MM.1S (cell line): ENCODE data around the gene CARF.

Experiments used
- DNase-seq: peaks from one replicate; pipeline ENCODE4 v3.0.0-alpha.2; 2015
- H2AFZ ChIP-seq: fragments of 300-600 bp; sonication (generic); 2 replicates; pipeline ENCODE4 v1.6.0; 2016; ENCODE audit warnings: antibody characterized with exemption, low read length
- H3F3A ChIP-seq: fragments of 300-600 bp; sonication (generic); 2 replicates; pipeline ENCODE4 v1.6.1; 2016; ENCODE audit warnings: mild to moderate bottlenecking, antibody characterized with exemption, low read length, moderate library complexity, mixed read lengths; ENCODE audit not compliant: insufficient read depth
- H3K27ac ChIP-seq: fragments of 300-600 bp; sonication (generic); 2 replicates; pipeline ENCODE4 v1.5.1; 2016; ENCODE audit warnings: mild to moderate bottlenecking, low read length
- H3K27me3 ChIP-seq: fragments of 300-600 bp; sonication (generic); replicated peaks from 2 replicates; pipeline ENCODE4 v1.6.0; 2016; ENCODE audit warnings: low read length; ENCODE audit not compliant: insufficient read depth
- H3K36me3 ChIP-seq: fragments of 300-600 bp; sonication (generic); replicated peaks from 2 replicates; pipeline ENCODE4 v1.6.1; 2016; ENCODE audit warnings: mild to moderate bottlenecking, low read length, mixed read lengths; ENCODE audit not compliant: insufficient read depth
- H3K4me1 ChIP-seq: fragments of 300-600 bp; sonication (generic); 2 replicates; pipeline ENCODE4 v1.6.1; 2016; ENCODE audit warnings: low read length, mixed read lengths
- H3K4me2 ChIP-seq: fragments of 300-600 bp; sonication (generic); 2 replicates; pipeline ENCODE4 v1.6.0; 2016; ENCODE audit warnings: low read depth, low read length
- H3K4me3 ChIP-seq: fragments of 300-600 bp; sonication (generic); 2 replicates; pipeline ENCODE4 v1.5.1; 2016; ENCODE audit warnings: low read length, mixed read lengths
- H3K79me2 ChIP-seq: fragments of 300-600 bp; sonication (generic); 2 replicates; pipeline ENCODE4 v1.6.1; 2016; ENCODE audit warnings: mixed run types, low read length, mixed read lengths
- H3K9ac ChIP-seq: fragments of 300-600 bp; sonication (generic); 2 replicates; pipeline ENCODE4 v1.6.1; 2016; ENCODE audit warnings: low read length, mixed read lengths
- H3K9me2 ChIP-seq: fragments of 300-600 bp; sonication (generic); replicated peaks from 2 replicates; pipeline ENCODE4 v1.6.1; 2016; ENCODE audit warnings: mild to moderate bottlenecking, low read length, mixed read lengths; ENCODE audit not compliant: insufficient read depth
- H3K9me3 ChIP-seq: fragments of 300-600 bp; sonication (generic); replicated peaks from 2 replicates; pipeline ENCODE4 v1.6.1; 2016; ENCODE audit warnings: mild to moderate bottlenecking, low read length, mixed read lengths; ENCODE audit not compliant: insufficient read depth
- H4K20me1 ChIP-seq: fragments of 300-600 bp; sonication (generic); 2 replicates; pipeline ENCODE4 v1.6.1; 2016; ENCODE audit warnings: mild to moderate bottlenecking, low read length, moderate library complexity, mixed read lengths; ENCODE audit not compliant: insufficient read depth
- CTCF ChIP-seq: fragments of 300-600 bp; sonication (generic); IDR thresholded peaks from 2 replicates; pipeline ENCODE4 v1.5.1; 2016; ENCODE audit warnings: antibody characterized with exemption, low read length, mixed read lengths
- EZH2 ChIP-seq: fragments of 300-600 bp; sonication (generic); optimal IDR thresholded peaks from 2 replicates; pipeline ENCODE3; 2017; ENCODE audit warnings: low read depth, mild to moderate bottlenecking, antibody characterized with exemption, low read length, mixed read lengths
- EZH2phosphoT487 ChIP-seq: fragments of 300-600 bp; sonication (generic); IDR thresholded peaks from 2 replicates; pipeline ENCODE4 v1.6.1; 2018; ENCODE audit warnings: antibody characterized with exemption, low read length

Gene CARF

DNA sequence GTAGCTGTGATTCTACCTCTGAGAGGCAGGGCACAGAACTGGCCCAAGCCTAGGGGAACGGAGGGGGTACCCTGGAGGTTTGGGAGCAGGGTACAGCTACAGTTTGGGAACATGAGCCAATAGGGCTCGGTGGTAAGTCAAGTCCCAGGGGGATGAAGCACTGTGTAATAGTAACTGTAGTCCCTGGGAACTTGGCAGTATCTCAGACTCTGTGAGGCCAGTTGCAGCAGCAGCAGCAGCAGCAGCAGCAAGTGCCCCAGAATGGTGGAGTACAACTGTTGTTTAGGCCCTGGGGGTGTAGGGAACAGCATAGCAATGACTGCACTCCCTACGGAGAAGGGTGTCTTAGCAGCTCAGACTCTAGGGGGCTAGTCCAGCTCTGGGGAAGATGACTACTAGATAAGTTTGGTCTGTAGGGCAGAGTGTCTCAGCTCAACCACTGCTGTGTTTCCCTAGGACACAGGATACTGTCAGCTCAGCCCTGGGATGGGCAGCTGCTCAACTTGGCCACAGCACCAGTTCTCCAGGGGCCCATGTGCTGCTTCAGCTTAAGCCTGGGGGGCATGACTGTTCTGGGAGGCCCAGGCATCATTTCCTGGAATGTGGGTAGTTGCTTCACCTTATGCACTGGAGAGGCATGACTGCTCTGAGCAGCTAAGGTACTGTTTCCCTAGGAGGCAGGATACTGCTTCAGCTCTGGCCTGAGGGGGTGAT lies 20.5 kb downstream of the CARF start:
- no peak overlapping the region for H3K4me2 ChIP-seq
- H3K27ac ChIP-seq: no peak overlapping the region
- H3K9me2 ChIP-seq: no peaks in the 10 kb centered on the region
- no peak overlapping the region for H3K4me3 ChIP-seq
- no peak for TF ChIP-seq CTCF
- TF ChIP-seq EZH2: no peak
- no peak for TF ChIP-seq EZH2phosphoT487
- H3K4me1 ChIP-seq: no peaks in the 10 kb centered on the region
- no peak overlapping the region for H2AFZ ChIP-seq
- no peaks in the 10 kb centered on the region for H3K36me3 ChIP-seq
- DNase-seq: no peak
- H3K9ac ChIP-seq: no peak overlapping the region
- no peaks in the 10 kb centered on the region for H3F3A ChIP-seq
- no peaks in the 10 kb centered on the region for H3K79me2 ChIP-seq
- no peaks in the 10 kb centered on the region for H3K9me3 ChIP-seq
- H4K20me1 ChIP-seq: no peaks in the 10 kb centered on the region
- H3K27me3 ChIP-seq: no peaks in the 10 kb centered on the region

- Histone ChIP-seq H3K27ac (no peak overlapping the region), H3K9me2 (no peaks in the 10 kb centered on the region), H4K20me1 (no peaks in the 10 kb centered on the region), H3K36me3 (no peaks in the 10 kb centered on the region), H3K27me3 (no peaks in the 10 kb centered on the region), H3K9ac (no peak overlapping the region), H3K9me3 (no peaks in the 10 kb centered on the region), H3K79me2 (no peaks in the 10 kb centered on the region), H3K4me3 (no peak overlapping the region), H3K4me1 (no peaks in the 10 kb centered on the region), H3F3A (no peaks in the 10 kb centered on the region), H3K4me2 (no peak overlapping the region), H2AFZ (no peak overlapping the region)
- TF ChIP-seq EZH2 (no peak), EZH2phosphoT487 (no peak), CTCF (no peak)
- DNase-seq: no peak
Observed at GRCh38 chr2:202933139-202933510, 21.1 kb downstream of the CARF start.

DNA sequence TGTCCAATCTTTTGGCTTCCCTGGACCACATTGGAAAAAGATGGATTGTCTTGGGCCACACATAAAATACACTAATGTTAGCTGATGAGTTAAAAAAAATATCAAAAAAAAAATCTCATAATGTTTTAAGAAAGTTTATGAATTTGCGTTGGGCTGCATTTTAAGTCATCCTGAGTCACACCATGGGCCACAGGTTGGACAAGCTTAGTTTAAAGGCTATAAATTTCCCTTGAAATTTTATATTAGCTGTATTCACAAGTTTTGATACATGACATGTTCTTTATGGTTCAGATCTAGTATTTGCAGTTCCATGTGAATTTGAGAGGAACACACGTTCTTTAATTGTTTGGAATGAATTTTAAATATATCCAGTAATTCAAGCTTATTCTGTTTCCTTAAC lies 21.9 kb downstream of the CARF start:
- Histone ChIP-seq H2AFZ (no peak overlapping the region), H3F3A (no peaks in the 10 kb centered on the region), H3K4me2 (no peak overlapping the region), H3K27me3 (no peaks in the 10 kb centered on the region), H3K4me1 (no peaks in the 10 kb centered on the region), H3K9me3 (no peaks in the 10 kb centered on the region), H3K79me2 (no peaks in the 10 kb centered on the region), H3K9me2 (no peaks in the 10 kb centered on the region), H3K27ac (no peak overlapping the region), H3K9ac (no peak overlapping the region), H3K4me3 (no peak overlapping the region), H3K36me3 (no peaks in the 10 kb centered on the region), H4K20me1 (no peaks in the 10 kb centered on the region)
- no peak for TF ChIP-seq EZH2phosphoT487
- no peak for TF ChIP-seq CTCF
- no peak for TF ChIP-seq EZH2
- no peak for DNase-seq
